H1 (cell line): ENCODE data around the gene FARSB. TPM values are rescaled to one million over a fixed set of nuclear protein-coding genes. Genes with fewer than 3 reads are reported as not detected.

Experiments used
- CTCF ChIA-PET: fragments of 300-600 bp; sonication (Branson Sonifier 250); formaldehyde crosslinking; loops from one replicate; lab custom pipeline; 2021; ENCODE audit not compliant: partially characterized antibody; lab: Charles Lee
- POLR2A ChIA-PET: fragments of 300-600 bp; sonication (Branson Sonifier 250); formaldehyde crosslinking; loops from one replicate; lab custom pipeline; 2021; ENCODE audit warnings: inconsistent platforms; ENCODE audit not compliant: partially characterized antibody; lab: Charles Lee
- DNase-seq, 2 experiments: peaks; one replicate each; pipeline versions ENCODE4 v3.0.0 to v3.0.0-alpha.2; 2010 to 2022; ENCODE audit warnings: low spot score in 2 of 2, low read depth in 1 of 2, mixed read lengths in 1 of 2
- FAIRE-seq: peaks from 2 replicates; lab custom pipeline; 2011; peaks lifted over from hg19 to GRCh38; lab: Jason Lieb, UNC
- H2AFZ ChIP-seq: 2 replicates; pipeline ENCODE4 v1.8.1; 2012; ENCODE audit warnings: low read length, inconsistent platforms
- H2AK5ac ChIP-seq: 2 replicates; pipeline ENCODE4 v1.6.1; 2013; ENCODE audit warnings: low read depth, low read length
- H2BK120ac ChIP-seq: replicated peaks from 2 replicates; pipeline ENCODE3; 2013; ENCODE audit warnings: low read depth, low read length, inconsistent platforms
- H2BK12ac ChIP-seq: 2 replicates; pipeline ENCODE4 v1.6.1; 2013; ENCODE audit warnings: low read depth, low read length
- H2BK15ac ChIP-seq: 2 replicates; pipeline ENCODE4 v1.6.1; 2013; ENCODE audit warnings: low read length
- H2BK20ac ChIP-seq: 2 replicates; pipeline ENCODE4 v1.6.1; 2013; ENCODE audit warnings: low read length
- H2BK5ac ChIP-seq: 2 replicates; pipeline ENCODE4 v1.6.1; 2013; ENCODE audit warnings: low read depth, low read length
- H3K14ac ChIP-seq: 2 replicates; pipeline ENCODE4 v1.6.1; 2013; ENCODE audit warnings: inconsistent platforms; ENCODE audit not compliant: insufficient read length
- H3K18ac ChIP-seq: 2 replicates; pipeline ENCODE4 v1.6.1; 2013; ENCODE audit warnings: low read length; ENCODE audit errors: extremely low read depth
- H3K23ac ChIP-seq: 2 replicates; pipeline ENCODE4 v1.6.1; 2013; ENCODE audit warnings: inconsistent platforms; ENCODE audit not compliant: insufficient read length
- H3K23me2 ChIP-seq: 2 replicates; pipeline ENCODE4 v1.6.1; 2013; ENCODE audit warnings: low read depth, low read length
- H3K27ac ChIP-seq: 2 replicates; pipeline ENCODE4 v1.6.1; 2011; ENCODE audit warnings: low read depth, low read length, inconsistent platforms
- H3K27me3 ChIP-seq, 4 experiments: replicated peaks in 1 of 4; 1 replicate in 1 of 4; 2 replicates in 3 of 4; pipeline versions ENCODE4 v1.6.1 to v1.8.1; 2011 to 2013; ENCODE audit warnings: low read length in 3 of 4, mild to moderate bottlenecking in 3 of 4, inconsistent platforms in 2 of 4, mixed read lengths in 2 of 4, moderate library complexity in 1 of 4; ENCODE audit not compliant: control insufficient read depth in 3 of 4, insufficient read depth in 3 of 4; ENCODE audit errors: extremely low read depth in 1 of 4
- H3K36me3 ChIP-seq, 4 experiments: 2 replicates each; pipeline versions ENCODE4 v1.6.1 to v1.8.1; 2011 to 2013; ENCODE audit warnings: mild to moderate bottlenecking in 4 of 4, low read length in 3 of 4, moderate library complexity in 2 of 4, control low read depth in 1 of 4, inconsistent platforms in 1 of 4; ENCODE audit not compliant: insufficient read depth in 4 of 4, control insufficient read depth in 2 of 4
- H3K4ac ChIP-seq: replicated peaks from 2 replicates; pipeline ENCODE3; 2013; ENCODE audit warnings: low read length, low read depth, mixed read lengths, inconsistent platforms; ENCODE audit not compliant: insufficient read length
- H3K4me1 ChIP-seq, 4 experiments: replicated peaks in 1 of 4; 1 replicate in 1 of 4; 2 replicates in 3 of 4; pipeline versions ENCODE4 v1.6.1 to v1.8.1; 2011 to 2013; ENCODE audit warnings: low read length in 3 of 4, inconsistent platforms in 2 of 4, mixed read lengths in 1 of 4; ENCODE audit not compliant: insufficient read depth in 4 of 4, control insufficient read depth in 3 of 4
- H3K4me2 ChIP-seq, 2 experiments: 2 replicates each; pipeline versions ENCODE4 v1.6.1 to v1.8.1; 2011 to 2013; ENCODE audit warnings: low read depth in 2 of 2, low read length in 2 of 2, control low read depth in 1 of 2, inconsistent platforms in 1 of 2, mild to moderate bottlenecking in 1 of 2; ENCODE audit not compliant: insufficient read depth in 1 of 2
- H3K4me3 ChIP-seq, 4 experiments: fragments of 200-600, 300-600 bp in 1 of 4; sonication (generic), shearing (Covaris generic), sonication (Bioruptor Twin) in 1 of 4; 2 replicates each; pipeline versions ENCODE4 v1.5.1 to v1.8.1; 2011 to 2016; ENCODE audit warnings: low read length in 4 of 4, low read depth in 3 of 4, control low read depth in 2 of 4, inconsistent platforms in 2 of 4, mild to moderate bottlenecking in 2 of 4, mixed read lengths in 1 of 4, moderate library complexity in 1 of 4; ENCODE audit not compliant: insufficient read depth in 2 of 4; ENCODE audit errors: extremely low read depth in 1 of 4
- H3K56ac ChIP-seq: replicated peaks from 2 replicates; pipeline ENCODE3; 2013; ENCODE audit warnings: low read depth, mild to moderate bottlenecking, mixed read lengths, low read length, inconsistent platforms; ENCODE audit not compliant: insufficient read length
- H3K79me1 ChIP-seq: 2 replicates; pipeline ENCODE4 v1.6.1; 2013; ENCODE audit warnings: low read depth, low read length, control low read depth
- H3K79me2 ChIP-seq, 2 experiments: 2 replicates each; pipeline versions ENCODE4 v1.6.1 to v1.8.1; 2012 to 2013; ENCODE audit warnings: low read length in 2 of 2, mild to moderate bottlenecking in 2 of 2, inconsistent platforms in 1 of 2; ENCODE audit not compliant: insufficient read depth in 2 of 2, control insufficient read depth in 1 of 2
- H3K9ac ChIP-seq, 4 experiments: replicated peaks in 1 of 4; 1 replicate in 1 of 4; 2 replicates in 3 of 4; pipeline versions ENCODE4 v1.6.1 to v1.8.1; 2011 to 2013; ENCODE audit warnings: low read depth in 3 of 4, low read length in 3 of 4, control low read depth in 2 of 4, mild to moderate bottlenecking in 2 of 4, moderate library complexity in 2 of 4, inconsistent platforms in 1 of 4; ENCODE audit errors: extremely low read depth in 1 of 4
- H3K9me3 ChIP-seq, 2 experiments: 2 replicates each; pipeline versions ENCODE4 v1.6.1 to v1.8.1; 2012 to 2013; ENCODE audit warnings: mild to moderate bottlenecking in 2 of 2, moderate library complexity in 2 of 2, control low read depth in 1 of 2, inconsistent platforms in 1 of 2, low read depth in 1 of 2, low read length in 1 of 2, mixed read lengths in 1 of 2; ENCODE audit not compliant: insufficient read depth in 2 of 2
- H4K20me1 ChIP-seq, 2 experiments: replicated peaks in 1 of 2; 2 replicates each; pipeline versions ENCODE3 to v1.8.1; 2011 to 2013; ENCODE audit warnings: inconsistent platforms in 2 of 2, low read length in 2 of 2, mild to moderate bottlenecking in 1 of 2; ENCODE audit not compliant: insufficient read depth in 2 of 2, control insufficient read depth in 1 of 2
- H4K5ac ChIP-seq: 2 replicates; pipeline ENCODE4 v1.6.1; 2013; ENCODE audit warnings: low read length, low read depth, mixed read lengths, inconsistent platforms; ENCODE audit not compliant: insufficient read length
- H4K8ac ChIP-seq: 2 replicates; pipeline ENCODE4 v1.8.0; 2013; ENCODE audit warnings: mild to moderate bottlenecking, moderate library complexity, low read length, inconsistent platforms; ENCODE audit not compliant: insufficient read depth; ENCODE audit errors: extremely low read depth
- H4K91ac ChIP-seq: replicated peaks from 2 replicates; pipeline ENCODE3; 2013; ENCODE audit warnings: low read length, mixed read lengths, inconsistent platforms; ENCODE audit not compliant: insufficient read length
- GTF2F1 ChIP-seq: IDR thresholded peaks from 2 replicates; pipeline ENCODE4 v1.6.1; 2012; ENCODE audit warnings: low read depth, low read length, improper control_type of control experiment, borderline replicate concordance
- NANOG ChIP-seq: IDR thresholded peaks from 2 replicates; pipeline ENCODE4 v1.6.1; 2011; ENCODE audit warnings: low read length, low read depth, mild to moderate bottlenecking, inconsistent platforms; ENCODE audit not compliant: insufficient read depth, poor library complexity, severe bottlenecking
- POLR2AphosphoS5 ChIP-seq: IDR thresholded peaks from 2 replicates; pipeline ENCODE4 v1.6.1; 2011; ENCODE audit warnings: low read depth, low read length
- RFX5 ChIP-seq: IDR thresholded peaks from 2 replicates; pipeline ENCODE4 v1.6.1; 2011; ENCODE audit warnings: low read depth, low read length, improper control_type of control experiment, borderline replicate concordance
- SIN3A ChIP-seq, 2 experiments: IDR thresholded peaks in 1 of 2; conservative IDR thresholded peaks in 1 of 2; 2 replicates each; pipeline ENCODE4 v1.6.1; 2011 to 2012; ENCODE audit warnings: low read length in 2 of 2, improper control_type of control experiment in 1 of 2, low read depth in 1 of 2, mild to moderate bottlenecking in 1 of 2
- WGBS, 2 experiments: shearing (Covaris generic) in 1 of 2; methylation state at CpG; one replicate each; pipeline versions ENCODE4 v1.1.6 to v1.1.7; 2013 to 2015; ENCODE audit warnings: low lambda C conversion rate in 2 of 2, mixed read lengths in 2 of 2, inconsistent platforms in 1 of 2, low coverage in 1 of 2, missing lambda C conversion rate in 1 of 2; ENCODE audit not compliant: insufficient replicate concordance in 2 of 2, insufficient coverage in 1 of 2, insufficient read length in 1 of 2; ENCODE audit errors: extremely low coverage in 1 of 2, missing lambda C conversion rate in 1 of 2; 5-methylcytosine and 5-hydroxymethylcytosine counted together
- polyA plus RNA-seq, 7 experiments: library from polyadenylated mRNA; depleted of rRNA in 3 of 7; stranded (reverse) in 5 of 7; unstranded in 2 of 7; fragments of >200 nt in 5 of 7; fragments of 200-250 nt in 2 of 7; gene quantifications; 1 replicate in 5 of 7; 2 replicates in 1 of 7; 4 replicates in 1 of 7; pipeline versions ENCODE4 v1.2.1 to v1.2.3, GENCODE V29; 2011 to 2013; ENCODE audit warnings: missing spikeins in 2 of 7, mixed read lengths in 2 of 7
- total RNA-seq: library from RNA; stranded (reverse); fragmentation: NEBNext Ultra II Directional; extraction: Animal tissue kit (Norgen Biotek cat#: 25700); gene quantifications from 2 replicates; pipeline ENCODE4 v1.2.1, GENCODE V29; 2021

The FARSB gene
- total and polyA plus RNA-seq, 2 of the 8 experiments (the other 6 are each of a cell fraction or from before 2014, with no cell fraction given) = 21.0 to 37.9 TPM

GRCh38 chr2:222595581-222595980 lies 60.3 kb downstream of the FARSB start:
- peaks cover 6 to 43% (median 13%) of the 10 kb centered on the region in 4 experiments; a peak in 6 of 8 replicates for H3K36me3 ChIP-seq
- no peaks in the 10 kb centered on the region for H3K4me1 ChIP-seq
- H3K9ac ChIP-seq = no peak overlapping the region
- no peaks in the 10 kb centered on the region for H3K27me3 ChIP-seq
- no peaks in the 10 kb centered on the region for H3K9me3 ChIP-seq
- H2BK5ac ChIP-seq = no peak overlapping the region
- H3K79me2 ChIP-seq = no peaks in the 10 kb centered on the region
- H2BK120ac ChIP-seq = no peak overlapping the region
- no peak overlapping the region for H2BK12ac ChIP-seq
- no peak overlapping the region for H2AK5ac ChIP-seq
- H4K20me1 ChIP-seq = peaks cover 0 to 2% of the 10 kb centered on the region in 2 experiments
- H3K4me3 ChIP-seq = no peak overlapping the region
- H3K14ac ChIP-seq = no peak overlapping the region
- ChIA-PET POLR2A (interaction anchor here (1.1 kb wide), 1 partner anchor 17 kb away, joined by 4 read pairs; no protein-coding TSS in a partner anchor), CTCF (interaction anchor here (2.1 to 2.2 kb wide), 2 partner anchors 12 to 16 kb away, joined by 10 read pairs; no protein-coding TSS in a partner anchor)
- no peaks in the 10 kb centered on the region; the same call in 1 of the 2 replicates for H3K79me1 ChIP-seq
- H4K8ac ChIP-seq = no peak overlapping the region
- H4K91ac ChIP-seq = no peak overlapping the region
- TF ChIP-seq SIN3A (conservative IDR thresholded peaks at IDR 0.05 in 1 of 2, IDR thresholded peaks at IDR 0.05 in 1 of 2; ENCODE audit: low read depth in 1 of 2, low read length in 2 of 2) (no peak), POLR2AphosphoS5 (no peak), GTF2F1 (no peak), RFX5 (0 out of 2 replicates have a peak, but pooled peaks have one; percentile 38), NANOG (no peak)
- no peak overlapping the region for H3K4me2 ChIP-seq
- no peak overlapping the region for H3K27ac ChIP-seq
- no peak overlapping the region for H2AFZ ChIP-seq
- no peak overlapping the region for H3K56ac ChIP-seq
- DNase-seq = no peak
- FAIRE-seq = no peak
- 89% methylated on average over 2 of the region's 2 CpGs; no CpG with 5 or more reads in 1 of the 2 experiments for WGBS, 2 experiments
- H2BK20ac ChIP-seq = no peak overlapping the region
- H3K23me2 ChIP-seq = no peaks in the 10 kb centered on the region
- H3K18ac ChIP-seq = no peak overlapping the region
- no peak overlapping the region for H3K23ac ChIP-seq
- H4K5ac ChIP-seq = no peak overlapping the region
- H3K4ac ChIP-seq = no peak overlapping the region
- H2BK15ac ChIP-seq = no peak overlapping the region
